K562 (cell line): ENCODE data around the gene ABITRAM. TPM values are rescaled to one million over a fixed set of nuclear protein-coding genes. Genes with fewer than 3 reads are reported as not detected.

ENCODE experiments used
- CEBPB ChIP-seq: fragments of 450-650 bp; IDR thresholded peaks from 2 replicates; pipeline ENCODE4 v1.6.1; 2016; ENCODE audit warnings: missing genetic modification characterization, missing compliant biosample characterization
- KAT8 ChIP-seq: fragments of 450-650 bp; IDR thresholded peaks from 2 replicates; pipeline ENCODE4 v1.6.1; 2016; ENCODE audit warnings: low read depth, mild to moderate bottlenecking
- MEF2D ChIP-seq: conservative IDR thresholded peaks from 2 replicates; pipeline ENCODE4 v1.6.1; 2016; ENCODE audit warnings: low read depth, missing genetic modification characterization, missing compliant biosample characterization
- MTA1 ChIP-seq: fragments of 450-650 bp; IDR thresholded peaks from 2 replicates; pipeline ENCODE4 v1.6.1; 2017; ENCODE audit warnings: borderline replicate concordance
- MXI1 ChIP-seq: IDR thresholded peaks from 2 replicates; pipeline ENCODE4 v1.6.1; 2011; ENCODE audit warnings: low read depth, mild to moderate bottlenecking, improper control_type of control experiment, low read length
- MYBL2 ChIP-seq, 2 experiments: fragments of 450-650 bp in 1 of 2; sonication (generic) in 1 of 2; formaldehyde crosslinking in 1 of 2; IDR thresholded peaks; 2 replicates each; pipeline versions ENCODE4 v1.6.1 to v1.8.1; 2017 to 2022; ENCODE audit warnings: borderline replicate concordance in 1 of 2, inconsistent platforms in 1 of 2, low read depth in 1 of 2, mild to moderate bottlenecking in 1 of 2, missing genetic modification reagents in 1 of 2, moderate library complexity in 1 of 2
- SETDB1 ChIP-seq: IDR thresholded peaks from one replicate; pipeline ENCODE4 v1.6.1; 2012; ENCODE audit warnings: low read length, control low read depth, inconsistent platforms
- SMAD4 ChIP-seq: fragments of 250-450 bp; sonication (Bioruptor Pico); conservative IDR thresholded peaks from 2 replicates; pipeline ENCODE4 v1.8.0; 2021; ENCODE audit warnings: inconsistent platforms, mild to moderate bottlenecking, moderate library complexity
- TEAD4 ChIP-seq, 2 experiments: sonication (generic) in 1 of 2; formaldehyde crosslinking in 1 of 2; IDR thresholded peaks; 2 replicates each; pipeline versions ENCODE4 v1.6.1 to v1.8.0; 2012 to 2022; ENCODE audit warnings: borderline replicate concordance in 1 of 2, inconsistent platforms in 1 of 2, low read length in 1 of 2, mild to moderate bottlenecking in 1 of 2, missing genetic modification reagents in 1 of 2
- YBX1 ChIP-seq: fragments of 450-650 bp; IDR thresholded peaks from 2 replicates; pipeline ENCODE4 v1.7.1; 2016; ENCODE audit warnings: mild to moderate bottlenecking
- ZNF124 ChIP-seq: sonication (generic); formaldehyde crosslinking; IDR thresholded peaks from 2 replicates; pipeline ENCODE4 v1.8.1; 2022; ENCODE audit warnings: missing genetic modification reagents
- polyA plus RNA-seq, 8 experiments: library from polyadenylated mRNA; depleted of rRNA in 4 of 8; stranded (reverse) in 5 of 8; unstranded in 3 of 8; fragments of >200 nt; fragmentation: Nextera tagmentation in 2 of 8; fragmentation: Illumina TruSeq in 1 of 8; extraction: Ambion mirVana in 2 of 8; extraction: Trizol in 1 of 8; gene quantifications; 2 replicates each; pipeline versions ENCODE4 v1.2.1 to v1.2.3, GENCODE V29; 2011 to 2014; ENCODE audit warnings: inconsistent platforms in 1 of 8, missing spikeins in 1 of 8
- total RNA-seq, 7 experiments: library from RNA; depleted of rRNA in 6 of 7; stranded (reverse); fragments of >200 nt in 6 of 7; fragmentation: Illumina TruSeq in 2 of 7; extraction: Trizol in 2 of 7; gene quantifications; 2 replicates each; pipeline versions ENCODE4 v1.2.1 to v1.2.3, GENCODE V29; 2011 to 2021; ENCODE audit warnings: low replicate concordance in 1 of 7
- TF ChIP-seq, protein P1 (sequence below): fragments of 450-650 bp; IDR thresholded peaks from 2 replicates; pipeline ENCODE4 v1.6.1; 2016; ENCODE audit warnings: mild to moderate bottlenecking
- TF ChIP-seq, protein P2 (sequence below): fragments of 200-800 bp; sonication (Bioruptor generic); IDR thresholded peaks from 2 replicates; pipeline ENCODE4 v1.6.1; 2017; ENCODE audit warnings: missing genetic modification characterization, missing compliant biosample characterization
- TF ChIP-seq, protein P3 (sequence below): sonication (generic); formaldehyde crosslinking; IDR thresholded peaks from 2 replicates; pipeline ENCODE4 v1.8.1; 2023; ENCODE audit warnings: mild to moderate bottlenecking, missing genetic modification reagents

ABITRAM gene
- total and polyA plus RNA-seq, 9 of the 15 experiments (the other 6 are each of a cell fraction or from before 2014, with no cell fraction given) = 8.9 to 47.6 (median 28.4) TPM

DNA sequence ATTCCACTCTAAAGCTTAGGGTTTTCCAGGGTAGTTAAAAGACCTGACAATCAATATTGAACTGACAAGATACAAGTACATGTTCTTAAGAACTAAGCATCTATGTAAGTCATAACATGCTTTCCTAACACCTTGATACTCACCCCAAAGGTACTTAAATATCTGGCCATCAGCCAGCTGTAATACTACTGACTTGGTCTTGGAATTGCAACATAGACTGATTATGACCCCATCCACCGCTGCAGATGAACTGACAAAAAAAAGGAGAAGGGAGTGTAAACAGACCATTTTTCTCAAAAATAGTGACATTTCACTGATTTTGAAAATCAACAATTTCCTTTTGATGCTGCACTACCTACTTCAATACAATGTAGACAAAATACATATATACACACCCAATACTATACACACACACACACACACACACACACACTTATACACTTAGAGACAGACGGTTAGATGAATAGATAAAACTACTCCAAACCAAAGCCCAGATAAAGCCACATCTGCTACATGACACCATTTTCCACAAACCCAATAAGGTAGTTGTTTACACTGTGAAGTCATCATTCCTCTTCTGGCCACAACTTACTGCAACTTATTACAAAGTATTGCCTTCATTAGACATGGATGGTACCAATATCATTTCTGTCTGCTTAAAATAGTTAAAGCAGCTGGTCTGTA lies 30.6 kb upstream of the ABITRAM start (continued):
- TF ChIP-seq, protein P1, sequence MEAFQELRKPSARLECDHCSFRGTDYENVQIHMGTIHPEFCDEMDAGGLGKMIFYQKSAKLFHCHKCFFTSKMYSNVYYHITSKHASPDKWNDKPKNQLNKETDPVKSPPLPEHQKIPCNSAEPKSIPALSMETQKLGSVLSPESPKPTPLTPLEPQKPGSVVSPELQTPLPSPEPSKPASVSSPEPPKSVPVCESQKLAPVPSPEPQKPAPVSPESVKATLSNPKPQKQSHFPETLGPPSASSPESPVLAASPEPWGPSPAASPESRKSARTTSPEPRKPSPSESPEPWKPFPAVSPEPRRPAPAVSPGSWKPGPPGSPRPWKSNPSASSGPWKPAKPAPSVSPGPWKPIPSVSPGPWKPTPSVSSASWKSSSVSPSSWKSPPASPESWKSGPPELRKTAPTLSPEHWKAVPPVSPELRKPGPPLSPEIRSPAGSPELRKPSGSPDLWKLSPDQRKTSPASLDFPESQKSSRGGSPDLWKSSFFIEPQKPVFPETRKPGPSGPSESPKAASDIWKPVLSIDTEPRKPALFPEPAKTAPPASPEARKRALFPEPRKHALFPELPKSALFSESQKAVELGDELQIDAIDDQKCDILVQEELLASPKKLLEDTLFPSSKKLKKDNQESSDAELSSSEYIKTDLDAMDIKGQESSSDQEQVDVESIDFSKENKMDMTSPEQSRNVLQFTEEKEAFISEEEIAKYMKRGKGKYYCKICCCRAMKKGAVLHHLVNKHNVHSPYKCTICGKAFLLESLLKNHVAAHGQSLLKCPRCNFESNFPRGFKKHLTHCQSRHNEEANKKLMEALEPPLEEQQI = peak; percentile 17; the same call in 1 of the 2 replicates
- no peak for TF ChIP-seq YBX1
- TF ChIP-seq MEF2D = 0 out of 2 replicates have a peak, but pooled peaks have one; percentile 36
- TF ChIP-seq CEBPB (tag) = peak; percentile 84
- TF ChIP-seq MTA1 = peak; percentile 70; the same call in 1 of the 2 replicates
- TF ChIP-seq SETDB1 = no peak
- TF ChIP-seq, protein P2, sequence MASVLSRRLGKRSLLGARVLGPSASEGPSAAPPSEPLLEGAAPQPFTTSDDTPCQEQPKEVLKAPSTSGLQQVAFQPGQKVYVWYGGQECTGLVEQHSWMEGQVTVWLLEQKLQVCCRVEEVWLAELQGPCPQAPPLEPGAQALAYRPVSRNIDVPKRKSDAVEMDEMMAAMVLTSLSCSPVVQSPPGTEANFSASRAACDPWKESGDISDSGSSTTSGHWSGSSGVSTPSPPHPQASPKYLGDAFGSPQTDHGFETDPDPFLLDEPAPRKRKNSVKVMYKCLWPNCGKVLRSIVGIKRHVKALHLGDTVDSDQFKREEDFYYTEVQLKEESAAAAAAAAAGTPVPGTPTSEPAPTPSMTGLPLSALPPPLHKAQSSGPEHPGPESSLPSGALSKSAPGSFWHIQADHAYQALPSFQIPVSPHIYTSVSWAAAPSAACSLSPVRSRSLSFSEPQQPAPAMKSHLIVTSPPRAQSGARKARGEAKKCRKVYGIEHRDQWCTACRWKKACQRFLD (CRISPR knock-in tag) = 0 out of 2 replicates have a peak, but pooled peaks have one; percentile 52
- peak; percentile 55; the same call in 1 of the 2 replicates for TF ChIP-seq TEAD4 (IDR thresholded peaks at IDR 0.05; ENCODE audit: low read length)
- no peak for TF ChIP-seq TEAD4 (CRISPR knock-in tag; IDR thresholded peaks at IDR 0.05; ENCODE audit: borderline replicate concordance)
- TF ChIP-seq, protein P3, sequence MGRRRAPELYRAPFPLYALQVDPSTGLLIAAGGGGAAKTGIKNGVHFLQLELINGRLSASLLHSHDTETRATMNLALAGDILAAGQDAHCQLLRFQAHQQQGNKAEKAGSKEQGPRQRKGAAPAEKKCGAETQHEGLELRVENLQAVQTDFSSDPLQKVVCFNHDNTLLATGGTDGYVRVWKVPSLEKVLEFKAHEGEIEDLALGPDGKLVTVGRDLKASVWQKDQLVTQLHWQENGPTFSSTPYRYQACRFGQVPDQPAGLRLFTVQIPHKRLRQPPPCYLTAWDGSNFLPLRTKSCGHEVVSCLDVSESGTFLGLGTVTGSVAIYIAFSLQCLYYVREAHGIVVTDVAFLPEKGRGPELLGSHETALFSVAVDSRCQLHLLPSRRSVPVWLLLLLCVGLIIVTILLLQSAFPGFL = no peak
- TF ChIP-seq SMAD4 (CRISPR knock-in tag) = peak; percentile 62; the same call in 1 of the 2 replicates
- no peak for TF ChIP-seq KAT8
- peak; percentile 29; the same call in 1 of the 2 replicates for TF ChIP-seq MYBL2 (IDR thresholded peaks at IDR 0.05; ENCODE audit: low read depth)
- TF ChIP-seq MYBL2 (CRISPR knock-in tag; IDR thresholded peaks at IDR 0.05; ENCODE audit: borderline replicate concordance) = no peak
- TF ChIP-seq MXI1 = no peak
- TF ChIP-seq ZNF124 (CRISPR knock-in tag) = no peak
